ENCODE measurements around the gene GNAI3.

The GNAI3 gene

DNA sequence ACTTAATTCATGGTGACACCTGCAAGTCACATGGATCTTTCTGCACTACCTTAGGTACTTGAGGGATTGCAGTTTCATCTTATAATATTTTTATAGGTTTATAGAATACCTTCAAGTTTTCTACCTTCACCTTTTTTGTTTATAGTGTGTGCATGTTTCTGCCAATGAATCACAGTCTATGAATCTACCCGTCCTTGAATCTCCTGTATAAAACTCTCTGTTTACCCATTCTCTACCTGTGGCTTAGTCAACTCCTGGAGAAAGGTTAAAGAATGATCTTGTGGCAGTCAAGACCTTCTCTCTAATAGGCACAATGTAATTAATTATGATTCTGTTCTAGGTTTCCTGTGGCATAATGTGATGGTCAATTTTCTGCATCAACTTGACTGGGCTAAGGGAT is 116.3 kb downstream of the GNAI3 start:
- no peak for DNase-seq

DNA sequence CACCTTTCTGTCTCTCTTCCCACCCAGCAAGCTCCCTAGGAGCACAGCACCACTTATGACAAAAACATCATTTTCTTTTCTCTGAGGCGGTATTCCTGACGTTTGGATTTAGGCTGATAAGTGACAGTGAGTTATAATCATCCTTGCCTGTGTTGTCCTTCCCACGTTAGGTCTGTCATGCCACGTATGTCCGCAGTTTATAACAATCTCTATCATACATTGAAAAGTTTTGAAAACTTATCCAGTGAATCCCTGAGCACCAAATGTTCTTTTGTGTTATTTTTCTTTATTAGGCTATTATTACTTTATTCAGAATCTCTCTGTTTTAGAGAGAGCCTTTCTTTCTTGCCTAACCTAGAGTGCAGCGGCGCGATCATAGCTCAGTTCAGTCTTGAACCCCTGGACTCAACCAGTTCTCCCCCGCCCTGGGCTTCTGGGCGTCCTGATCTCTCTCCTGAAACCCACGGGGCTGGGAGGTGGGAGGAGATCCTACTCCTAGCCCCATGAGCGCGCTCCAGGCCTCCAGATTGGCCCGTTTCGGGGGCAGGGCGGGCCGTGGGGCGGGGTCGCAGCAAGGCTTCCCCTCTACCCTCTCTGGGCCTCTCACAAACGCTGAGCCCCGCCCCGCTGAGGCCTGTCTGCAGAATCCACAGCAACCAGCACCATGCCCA is 119.2 kb downstream of the GNAI3 start, which contains the start of gene GSTM2:
TSS of gene GSTM2 (plus strand) at position 606 of the 671 bp plus-strand sequence. CDS start at position 665, 59 bp downstream.
- DNase-seq: peak; percentile 49
